CD14-positive monocyte (primary cell): Measurements from ENCODE around the gene IER5. TPM values are rescaled to one million over a fixed set of nuclear protein-coding genes. Genes with fewer than 3 reads are reported as not detected.
"Not testable (repeated sequence)": the region's sequence is repeated elsewhere in the genome, so short reads cannot be mapped to it uniquely, and the experiment has no call there.

Experiments
- DNase-seq, 3 donors: peaks; one replicate each; pipeline ENCODE4 v3.0.0-alpha.2; 2011 to 2022
- H2AFZ ChIP-seq: 2 replicates; pipeline ENCODE4 v1.6.0; 2012; ENCODE audit warnings: mild to moderate bottlenecking, low read depth, low read length, inconsistent platforms; ENCODE audit not compliant: insufficient read depth, poor library complexity, severe bottlenecking
- H3K27ac ChIP-seq, 2 donors: 1 replicate in 1 of 2; 2 replicates in 1 of 2; pipeline ENCODE4 v1.5.1; 2012 to 2013; ENCODE audit warnings: low read length in 2 of 2, control low read depth in 1 of 2, inconsistent platforms in 1 of 2, low read depth in 1 of 2, mild to moderate bottlenecking in 1 of 2
- H3K27me3 ChIP-seq, 2 donors: one replicate each; pipeline versions ENCODE4 v1.6.0 to v1.6.1; 2011 to 2013; ENCODE audit warnings: low read length in 2 of 2; ENCODE audit not compliant: control insufficient read depth in 2 of 2, insufficient read depth in 2 of 2
- H3K36me3 ChIP-seq, 2 donors: replicated peaks in 1 of 2; 1 replicate in 1 of 2; 2 replicates in 1 of 2; pipeline versions ENCODE4 v1.5.1 to v1.6.1; 2012 to 2013; ENCODE audit warnings: low read length in 2 of 2, control low read depth in 1 of 2, inconsistent platforms in 1 of 2, mild to moderate bottlenecking in 1 of 2; ENCODE audit not compliant: insufficient read depth in 2 of 2, control insufficient read depth in 1 of 2
- H3K4me1 ChIP-seq, 2 donors: 1 replicate in 1 of 2; 2 replicates in 1 of 2; pipeline versions ENCODE4 v1.5.1 to v1.6.1; 2012 to 2013; ENCODE audit warnings: low read length in 2 of 2, control low read depth in 1 of 2, inconsistent platforms in 1 of 2, mild to moderate bottlenecking in 1 of 2, moderate library complexity in 1 of 2; ENCODE audit not compliant: insufficient read depth in 2 of 2, control insufficient read depth in 1 of 2
- H3K4me2 ChIP-seq: replicated peaks from 2 replicates; pipeline ENCODE3; 2012; ENCODE audit warnings: low read length, moderate library complexity, mild to moderate bottlenecking; ENCODE audit not compliant: poor library complexity, severe bottlenecking; ENCODE audit errors: extremely low read depth
- H3K4me3 ChIP-seq, 3 experiments: fragments of 200-600 bp in 1 of 3; sonication (generic) in 1 of 3; replicated peaks in 1 of 3; 1 replicate in 2 of 3; 2 replicates in 1 of 3; pipeline ENCODE4 v1.5.1; 2011 to 2013; ENCODE audit warnings: low read length in 3 of 3, mild to moderate bottlenecking in 3 of 3, control low read depth in 2 of 3, low read depth in 2 of 3, inconsistent platforms in 1 of 3, moderate library complexity in 1 of 3
- H3K79me2 ChIP-seq: 2 replicates; pipeline ENCODE4 v1.6.0; 2012; ENCODE audit warnings: mild to moderate bottlenecking, control low read depth, inconsistent platforms, low read length, moderate library complexity; ENCODE audit not compliant: insufficient read depth
- H3K9ac ChIP-seq: 2 replicates; pipeline ENCODE4 v1.6.0; 2017; ENCODE audit warnings: low read length, mild to moderate bottlenecking; ENCODE audit not compliant: insufficient read depth, poor library complexity, severe bottlenecking
- H3K9me3 ChIP-seq, 2 donors: replicated peaks in 1 of 2; 1 replicate in 1 of 2; 2 replicates in 1 of 2; pipeline versions ENCODE4 v1.5.1 to v1.6.1; 2012 to 2013; ENCODE audit warnings: low read length in 2 of 2, control low read depth in 1 of 2; ENCODE audit not compliant: control insufficient read depth in 1 of 2, insufficient read depth in 1 of 2
- H4K20me1 ChIP-seq: 2 replicates; pipeline ENCODE4 v1.6.0; 2012; ENCODE audit warnings: mild to moderate bottlenecking, low read length, control low read depth, moderate library complexity; ENCODE audit not compliant: insufficient read depth
- H3K27ac Mint-ChIP-seq, 7 donors: one replicate each; pipeline ENCODE4 v1.8.0; 2020; ENCODE audit warnings: mild to moderate bottlenecking in 7 of 7, mixed read lengths in 7 of 7, moderate library complexity in 6 of 7, inconsistent platforms in 2 of 7
- H3K27me3 Mint-ChIP-seq, 3 donors: one replicate each; pipeline ENCODE4 v1.8.0; 2021 to 2022; ENCODE audit warnings: low read depth in 3 of 3, mild to moderate bottlenecking in 3 of 3, mixed read lengths in 3 of 3, moderate library complexity in 3 of 3, inconsistent platforms in 1 of 3
- H3K36me3 Mint-ChIP-seq, 2 donors: one replicate each; pipeline ENCODE4 v1.8.0; 2020; ENCODE audit warnings: mixed read lengths in 2 of 2, inconsistent platforms in 1 of 2, mild to moderate bottlenecking in 1 of 2
- H3K4me1 Mint-ChIP-seq: one replicate; pipeline ENCODE4 v1.8.0; 2020; ENCODE audit warnings: mild to moderate bottlenecking, mixed read lengths
- H3K4me3 Mint-ChIP-seq, 2 donors: one replicate each; pipeline ENCODE4 v1.8.0; 2020; ENCODE audit warnings: mild to moderate bottlenecking in 2 of 2, mixed read lengths in 2 of 2, moderate library complexity in 1 of 2
- H3K9me3 Mint-ChIP-seq, 7 donors: one replicate each; pipeline ENCODE4 v1.8.0; 2020 to 2022; ENCODE audit warnings: mixed read lengths in 7 of 7, mild to moderate bottlenecking in 6 of 7, moderate library complexity in 6 of 7, inconsistent platforms in 2 of 7
- WGBS: methylation state at CpG from one replicate; pipeline ENCODE4 v1.1.5; 2013; ENCODE audit warnings: missing lambda C conversion rate; ENCODE audit not compliant: insufficient coverage; 5-methylcytosine and 5-hydroxymethylcytosine counted together
- intact Hi-C, 2 donors: fragments of 100-400 bp; cut with micrococcal nuclease; formaldehyde crosslinking; loops; one replicate each; pipeline versions ENCODE4 v1.15.0 to v1.15.1; 2023
- polyA plus RNA-seq, 3 donors: library from polyadenylated mRNA; depleted of rRNA in 1 of 3; unstranded in 2 of 3; stranded (reverse) in 1 of 3; fragments of 300-500 nt in 2 of 3; fragments of >200 nt in 1 of 3; fragmentation: Illumina TruSeq in 2 of 3; gene quantifications; 1 replicate in 2 of 3; 2 replicates in 1 of 3; pipeline ENCODE4 v1.2.3, GENCODE V29; 2012 to 2021
- TF ChIP-seq, protein P1 (sequence below): fragments of 200-600 bp; IDR thresholded peaks from one replicate; pipeline ENCODE4 v1.8.0; 2022; ENCODE audit warnings: antibody characterized with exemption, mild to moderate bottlenecking

The IER5 gene
- polyA plus RNA-seq, 3 donors = 13.7 to 110 (median 29.0) TPM

DNA sequence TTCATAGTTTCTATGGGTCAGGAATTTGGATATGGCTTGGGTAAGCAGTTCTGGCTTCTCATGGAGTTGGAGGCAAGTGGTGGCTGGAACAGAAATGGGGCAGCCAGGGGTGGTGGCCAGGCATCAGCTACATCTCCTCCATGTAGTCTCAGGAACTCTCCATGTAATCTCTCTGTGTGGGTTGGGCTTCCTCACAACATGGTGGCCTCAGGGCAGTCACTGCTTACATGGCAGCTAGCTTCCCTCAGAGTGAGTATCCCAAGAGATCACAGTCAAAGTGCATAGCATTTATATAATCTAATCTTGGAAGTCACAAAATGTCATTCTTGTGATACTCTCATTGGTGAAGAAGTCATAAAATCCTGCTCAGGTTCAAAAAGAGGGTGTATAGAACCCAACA is 29.1 kb upstream of the IER5 start:
- H3K27me3 Mint-ChIP-seq = no peaks in the 10 kb centered on the region
- H3K79me2 ChIP-seq = no peaks in the 10 kb centered on the region
- no peaks in the 10 kb centered on the region for H3K27me3 ChIP-seq
- peaks cover 7 to 44% of the 10 kb centered on the region in 2 donors for H3K36me3 ChIP-seq
- peaks cover 4 to 11% (median 9%) of the 10 kb centered on the region in 7 donors for H3K9me3 Mint-ChIP-seq
- TF ChIP-seq, protein P1, sequence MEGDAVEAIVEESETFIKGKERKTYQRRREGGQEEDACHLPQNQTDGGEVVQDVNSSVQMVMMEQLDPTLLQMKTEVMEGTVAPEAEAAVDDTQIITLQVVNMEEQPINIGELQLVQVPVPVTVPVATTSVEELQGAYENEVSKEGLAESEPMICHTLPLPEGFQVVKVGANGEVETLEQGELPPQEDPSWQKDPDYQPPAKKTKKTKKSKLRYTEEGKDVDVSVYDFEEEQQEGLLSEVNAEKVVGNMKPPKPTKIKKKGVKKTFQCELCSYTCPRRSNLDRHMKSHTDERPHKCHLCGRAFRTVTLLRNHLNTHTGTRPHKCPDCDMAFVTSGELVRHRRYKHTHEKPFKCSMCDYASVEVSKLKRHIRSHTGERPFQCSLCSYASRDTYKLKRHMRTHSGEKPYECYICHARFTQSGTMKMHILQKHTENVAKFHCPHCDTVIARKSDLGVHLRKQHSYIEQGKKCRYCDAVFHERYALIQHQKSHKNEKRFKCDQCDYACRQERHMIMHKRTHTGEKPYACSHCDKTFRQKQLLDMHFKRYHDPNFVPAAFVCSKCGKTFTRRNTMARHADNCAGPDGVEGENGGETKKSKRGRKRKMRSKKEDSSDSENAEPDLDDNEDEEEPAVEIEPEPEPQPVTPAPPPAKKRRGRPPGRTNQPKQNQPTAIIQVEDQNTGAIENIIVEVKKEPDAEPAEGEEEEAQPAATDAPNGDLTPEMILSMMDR = no peak
- no peak overlapping the region for H3K4me3 ChIP-seq
- H3K9me3 ChIP-seq = peaks cover 6 to 8% of the 10 kb centered on the region in 2 donors
- peaks cover 43 to 52% of the 10 kb centered on the region in 2 donors for H3K36me3 Mint-ChIP-seq
- H3K27ac ChIP-seq = no peak overlapping the region
- no peak for DNase-seq
- H3K4me2 ChIP-seq = no peak overlapping the region
- no peak overlapping the region for H3K4me3 Mint-ChIP-seq
- no peak overlapping the region for H2AFZ ChIP-seq
- peaks cover 44% of the 10 kb centered on the region for H3K4me1 Mint-ChIP-seq
- intact Hi-C loops = no loop called here
- H3K9ac ChIP-seq = no peak overlapping the region
- H3K4me1 ChIP-seq = peaks cover 46% of the 10 kb centered on the region in 2 donors
- no peaks in the 10 kb centered on the region for H4K20me1 ChIP-seq
- peak overlapping the region in 2 of 7 donors; percentile 34 to 69 for H3K27ac Mint-ChIP-seq

DNA sequence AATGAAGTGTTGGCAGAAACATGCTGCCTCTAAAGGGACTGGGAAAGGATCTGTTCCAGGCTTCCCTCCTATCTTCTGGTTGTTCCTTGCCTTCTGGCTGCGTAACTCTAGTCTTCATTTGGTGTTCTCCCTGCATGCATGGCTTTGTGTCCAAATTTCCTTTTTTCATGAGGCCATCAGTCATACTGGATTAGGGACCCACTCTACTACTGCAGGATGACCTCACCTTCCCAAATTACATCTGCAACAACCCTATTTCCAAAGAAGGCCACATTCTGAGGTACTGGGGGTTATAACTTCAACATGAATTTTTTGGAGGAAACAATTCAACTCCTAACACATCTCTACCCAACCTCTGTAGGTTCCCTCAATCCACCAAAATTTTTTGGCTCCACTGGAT is 28.4 kb upstream of the IER5 start:
- Histone ChIP-seq H3K4me2 (no peak overlapping the region), H3K27ac (peak overlapping the region in 1 of 2 donors; percentile 99), H4K20me1 (no peaks in the 10 kb centered on the region), H3K4me3 (no peak overlapping the region), H3K79me2 (no peaks in the 10 kb centered on the region), H3K9me3 (peaks cover 6 to 8% of the 10 kb centered on the region in 2 donors), H3K4me1 (peaks cover 49 to 50% of the 10 kb centered on the region in 2 donors), H3K9ac (no peak overlapping the region), H2AFZ (no peak overlapping the region), H3K36me3 (peaks cover 7 to 38% of the 10 kb centered on the region in 2 donors), H3K27me3 (no peaks in the 10 kb centered on the region)
- no peak overlapping the region for H3K4me3 Mint-ChIP-seq
- TF ChIP-seq, protein P1 = no peak
- no peaks in the 10 kb centered on the region for H3K27me3 Mint-ChIP-seq
- H3K4me1 Mint-ChIP-seq = peaks cover 48% of the 10 kb centered on the region
- no CpG with 5 or more reads among the region's 1 CpG for WGBS
- peaks cover 41 to 45% of the 10 kb centered on the region in 2 donors for H3K36me3 Mint-ChIP-seq
- intact Hi-C loops = no loop called here
- peak overlapping the region in 2 of 7 donors; percentile 10 to 68 for H3K27ac Mint-ChIP-seq
- DNase-seq = no peak
- peaks cover 4 to 11% (median 9%) of the 10 kb centered on the region in 7 donors for H3K9me3 Mint-ChIP-seq

DNA sequence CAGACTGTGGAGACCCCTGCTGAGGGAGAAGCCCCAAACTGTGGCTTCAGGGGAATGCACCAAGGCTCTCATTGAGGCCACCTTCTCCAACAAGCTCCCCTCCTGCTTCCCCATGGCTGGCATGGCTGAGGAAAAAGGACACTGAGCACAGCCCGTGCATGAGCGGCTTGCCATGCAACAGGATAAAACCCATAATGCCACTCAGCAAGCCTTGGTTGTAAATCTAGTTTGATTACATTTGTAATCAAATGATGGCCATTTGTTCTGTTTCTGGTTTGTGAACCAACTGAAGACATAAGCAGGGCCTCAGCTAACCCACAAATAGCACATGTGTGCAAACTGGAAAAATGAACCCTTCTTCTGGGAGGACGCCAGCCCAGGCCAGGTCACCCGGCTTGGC is 27.6 kb upstream of the IER5 start:
- H4K20me1 ChIP-seq, DNase-seq, H3K27me3 ChIP-seq, H2AFZ ChIP-seq, intact Hi-C loops, H3K4me3 Mint-ChIP-seq, H3K79me2 ChIP-seq, H3K27me3 Mint-ChIP-seq, H3K9me3 ChIP-seq: not testable (repeated sequence)
- Histone ChIP-seq H3K4me2 (peak overlapping the region; percentile 75), H3K36me3 (peaks cover 0 to 29% of the 10 kb centered on the region in 2 donors), H3K27ac (peak overlapping the region; percentile 39 to 99), H3K4me1 (peaks cover 49 to 50% of the 10 kb centered on the region in 2 donors), H3K4me3 (peak overlapping the region in 1 of 3 experiments; percentile 72), H3K9ac (peak overlapping the region; percentile 86)
- Mint-ChIP-seq H3K4me1 (peaks cover 48% of the 10 kb centered on the region), H3K27ac (peak overlapping the region; percentile 6 to 100 (median 97)), H3K9me3 (peaks cover 4 to 11% (median 9%) of the 10 kb centered on the region in 7 donors), H3K36me3 (peaks cover 32 to 37% of the 10 kb centered on the region in 2 donors)
- 100% methylated on average over 1 of the region's 4 CpGs for WGBS
